Mucosa of descending colon (tissue), 3 donors: ENCODE data around the gene SRRM3. TPM values are rescaled to one million over a fixed set of nuclear protein-coding genes. Genes with fewer than 3 reads are reported as not detected.

Source experiments
- ATAC-seq: fragments of 200-7000 bp; cut with Tn5 transposase; one replicate; pipeline ENCODE4 v1.9.1; 2020; ENCODE audit warnings: mild to moderate bottlenecking, moderate library complexity
- DNase-seq, 3 donors: peaks; one replicate each; pipeline ENCODE4 v3.0.0-alpha.2; 2020
- H3K36me3 ChIP-seq: fragments of 200-600 bp; one replicate; pipeline ENCODE4 v1.8.0; 2021; ENCODE audit warnings: low read depth, mild to moderate bottlenecking
- H3K4me1 ChIP-seq: fragments of 200-600 bp; one replicate; pipeline ENCODE4 v1.8.0; 2021; ENCODE audit warnings: low read depth, mild to moderate bottlenecking
- H3K4me3 ChIP-seq: fragments of 200-600 bp; one replicate; pipeline ENCODE4 v1.8.0; 2021; ENCODE audit warnings: mild to moderate bottlenecking
- H3K9me3 ChIP-seq: fragments of 200-600 bp; one replicate; pipeline ENCODE4 v1.8.0; 2021; ENCODE audit warnings: mild to moderate bottlenecking
- intact Hi-C, 2 donors: fragments of 100-400 bp; cut with DNase I in 1 of 2; cut with micrococcal nuclease in 1 of 2; formaldehyde crosslinking; loops; one replicate each; pipeline versions ENCODE4 v1.11.0 to v1.11.1; 2022; cut with DNase I, micrococcal nuclease
- total RNA-seq, 3 donors: library from RNA; stranded (reverse); fragmentation: NEBNext Ultra II Directional in 2 of 3; extraction: Animal tissue kit (Norgen Biotek cat#: 25700) in 2 of 3; gene quantifications; one replicate each; pipeline versions ENCODE4 v1.2.1 to v1.2.4, GENCODE V29; 2021 to 2023
- TF ChIP-seq, protein P1 (sequence below): fragments of 200-600 bp; IDR thresholded peaks from one replicate; pipeline ENCODE4 v1.8.0; 2022; ENCODE audit warnings: antibody characterized with exemption, mild to moderate bottlenecking
- donor health status: DM: no; HTN: no; CAD: no; lungs with moderate emphysema.
- donor health status: DM: no; HTN: no; CAD: no.
- donor health status: DM: no; HTN: yes; CAD: no.

Gene SRRM3
- total RNA-seq, 3 donors from 2014 or later: 0.43 to 3.2 (median 0.67) TPM

- ATAC-seq (no peak), DNase-seq (no peak)
- intact Hi-C loops: no loop called here
- H3K36me3 ChIP-seq: no peaks in the 10 kb centered on the region
- H3K9me3 ChIP-seq: no peaks in the 10 kb centered on the region
- no peak overlapping the region for H3K4me3 ChIP-seq
- TF ChIP-seq, protein P1, sequence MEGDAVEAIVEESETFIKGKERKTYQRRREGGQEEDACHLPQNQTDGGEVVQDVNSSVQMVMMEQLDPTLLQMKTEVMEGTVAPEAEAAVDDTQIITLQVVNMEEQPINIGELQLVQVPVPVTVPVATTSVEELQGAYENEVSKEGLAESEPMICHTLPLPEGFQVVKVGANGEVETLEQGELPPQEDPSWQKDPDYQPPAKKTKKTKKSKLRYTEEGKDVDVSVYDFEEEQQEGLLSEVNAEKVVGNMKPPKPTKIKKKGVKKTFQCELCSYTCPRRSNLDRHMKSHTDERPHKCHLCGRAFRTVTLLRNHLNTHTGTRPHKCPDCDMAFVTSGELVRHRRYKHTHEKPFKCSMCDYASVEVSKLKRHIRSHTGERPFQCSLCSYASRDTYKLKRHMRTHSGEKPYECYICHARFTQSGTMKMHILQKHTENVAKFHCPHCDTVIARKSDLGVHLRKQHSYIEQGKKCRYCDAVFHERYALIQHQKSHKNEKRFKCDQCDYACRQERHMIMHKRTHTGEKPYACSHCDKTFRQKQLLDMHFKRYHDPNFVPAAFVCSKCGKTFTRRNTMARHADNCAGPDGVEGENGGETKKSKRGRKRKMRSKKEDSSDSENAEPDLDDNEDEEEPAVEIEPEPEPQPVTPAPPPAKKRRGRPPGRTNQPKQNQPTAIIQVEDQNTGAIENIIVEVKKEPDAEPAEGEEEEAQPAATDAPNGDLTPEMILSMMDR: no peak
- H3K4me1 ChIP-seq: peaks cover 13% of the 10 kb centered on the region
These were observed 126.7 kb downstream of the SRRM3 start for GRCh38 chr7:76328389-76328788.

GRCh38 chr7:76329479-76329878 is 127.8 kb downstream of the SRRM3 start:
- peaks cover 20% of the 10 kb centered on the region for H3K4me1 ChIP-seq
- intact Hi-C loops: no loop called here
- no peaks in the 10 kb centered on the region for H3K9me3 ChIP-seq
- no peaks in the 10 kb centered on the region for H3K36me3 ChIP-seq
- ATAC-seq (no peak), DNase-seq (no peak)
- H3K4me3 ChIP-seq: no peak overlapping the region
- TF ChIP-seq, protein P1: no peak

GRCh38 chr7:76330261-76330660 is 128.6 kb downstream of the SRRM3 start:
- ATAC-seq (no peak), DNase-seq (no peak)
- H3K4me1 ChIP-seq: peaks cover 20% of the 10 kb centered on the region
- H3K36me3 ChIP-seq: no peaks in the 10 kb centered on the region
- H3K4me3 ChIP-seq: no peak overlapping the region
- H3K9me3 ChIP-seq: no peaks in the 10 kb centered on the region
- TF ChIP-seq, protein P1: no peak
- intact Hi-C loops: no loop called here

DNA sequence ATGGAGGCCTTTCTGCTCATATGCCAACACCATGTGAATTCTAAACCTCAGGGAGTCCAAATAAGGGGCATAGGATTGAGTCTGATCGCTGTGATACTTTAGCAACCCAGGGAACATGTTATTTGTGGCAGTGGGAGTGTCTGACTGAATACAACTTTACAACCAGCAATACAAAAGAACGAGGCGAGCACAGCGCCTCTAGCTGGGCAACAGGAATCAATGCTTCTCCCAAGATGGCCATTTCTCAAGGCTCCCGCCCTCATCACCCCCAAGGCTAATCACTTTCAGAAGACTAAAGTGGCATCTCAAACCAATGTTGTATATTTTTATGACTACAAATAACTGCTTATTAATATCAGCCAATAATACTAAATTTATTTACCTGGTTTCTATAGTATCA is 129.0 kb downstream of the SRRM3 start:
- TF ChIP-seq, protein P1: no peak
- H3K4me3 ChIP-seq: no peak overlapping the region
- intact Hi-C loops: no loop called here
- H3K9me3 ChIP-seq: no peaks in the 10 kb centered on the region
- DNase-seq: no peak
- no peaks in the 10 kb centered on the region for H3K36me3 ChIP-seq
- H3K4me1 ChIP-seq: peaks cover 20% of the 10 kb centered on the region
- ATAC-seq: no peak

DNA sequence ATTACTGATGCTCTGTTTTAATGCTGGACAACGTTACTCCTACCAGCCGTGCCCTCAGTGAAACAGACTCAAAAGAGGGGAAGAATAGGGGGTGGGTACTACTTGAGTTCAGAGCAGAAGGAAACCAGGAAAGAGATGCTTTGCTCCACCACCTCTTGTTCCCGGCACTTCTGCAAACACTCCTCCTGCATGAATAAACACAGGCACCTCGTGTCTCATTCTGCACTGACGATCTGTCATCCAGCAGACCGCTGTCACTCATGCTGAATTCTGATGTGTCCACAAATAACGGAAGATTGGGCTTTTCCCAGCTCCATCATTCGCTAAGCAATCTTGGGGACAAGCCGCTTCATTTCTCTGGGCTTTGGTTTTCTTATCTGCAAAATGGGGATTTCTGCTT is 130.4 kb downstream of the SRRM3 start:
- peak; percentile 67 for ATAC-seq
- Histone ChIP-seq H3K4me3 (no peak overlapping the region), H3K36me3 (no peaks in the 10 kb centered on the region), H3K9me3 (no peaks in the 10 kb centered on the region), H3K4me1 (peaks cover 20% of the 10 kb centered on the region)
- no peak for DNase-seq
- TF ChIP-seq, protein P1: no peak
- intact Hi-C loops: no loop called here

GRCh38 chr7:76333511-76334101 is 131.9 kb downstream of the SRRM3 start:
- Histone ChIP-seq H3K9me3 (no peaks in the 10 kb centered on the region), H3K36me3 (no peaks in the 10 kb centered on the region), H3K4me1 (peaks cover 20% of the 10 kb centered on the region), H3K4me3 (no peak overlapping the region)
- intact Hi-C loops: no loop called here
- DNase-seq (no peak), ATAC-seq (peak; percentile 57)
- TF ChIP-seq, protein P1: no peak
